Measurements from ENCODE around the gene YAP1.
"Not testable (repeated sequence)": the region's sequence is repeated elsewhere in the genome, so short reads cannot be mapped to it uniquely, and the experiment has no call there.

YAP1 gene

GRCh38 chr11:102200325-102200724, 90.1 kb downstream of the YAP1 start:
- DNase-seq (ENCODE audit: low read depth in 2 of 2), result not testable (repeated sequence)

- no peak for DNase-seq (ENCODE audit: low read depth in 2 of 2)
These were observed 91.5 kb downstream of the YAP1 start for GRCh38 chr11:102201776-102202175.

GRCh38 chr11:102202972-102203371, 92.7 kb downstream of the YAP1 start:
- no peak for DNase-seq (ENCODE audit: low read depth in 2 of 2)

GRCh38 chr11:102204174-102204573, 93.9 kb downstream of the YAP1 start:
- no peak for DNase-seq (ENCODE audit: low read depth in 2 of 2)

GRCh38 chr11:102205805-102206204, 95.6 kb downstream of the YAP1 start:
- no peak for DNase-seq (ENCODE audit: low read depth in 2 of 2)

- no peak for DNase-seq (ENCODE audit: low read depth in 2 of 2)
These were observed 98.6 kb downstream of the YAP1 start for GRCh38 chr11:102208835-102209234.

GRCh38 chr11:102214623-102215022, 104.4 kb downstream of the YAP1 start:
- DNase-seq (ENCODE audit: low read depth in 2 of 2), result no peak

- DNase-seq (ENCODE audit: low read depth in 2 of 2), result no peak
These were observed 106.3 kb downstream of the YAP1 start for GRCh38 chr11:102216433-102217075.

- no peak for DNase-seq (ENCODE audit: low read depth in 2 of 2)
These were observed 110.7 kb downstream of the YAP1 start for GRCh38 chr11:102220728-102221467.

GRCh38 chr11:102223859-102224258, 113.6 kb downstream of the YAP1 start:
- no peak for DNase-seq (ENCODE audit: low read depth in 2 of 2)

GRCh38 chr11:102225689-102226568, 115.7 kb downstream of the YAP1 start:
- no peak for DNase-seq (ENCODE audit: low read depth in 2 of 2)

GRCh38 chr11:102226702-102227490, 116.6 kb downstream of the YAP1 start:
- DNase-seq (ENCODE audit: low read depth in 2 of 2), result no peak

- no peak for DNase-seq (ENCODE audit: low read depth in 2 of 2)
These were observed 119.4 kb downstream of the YAP1 start for GRCh38 chr11:102229510-102230123.

GRCh38 chr11:102230186-102230585, 119.9 kb downstream of the YAP1 start:
- DNase-seq (ENCODE audit: low read depth in 2 of 2), result no peak

GRCh38 chr11:102230911-102231310, 120.7 kb downstream of the YAP1 start:
- DNase-seq (ENCODE audit: low read depth in 2 of 2), result no peak

- no peak for DNase-seq (ENCODE audit: low read depth in 2 of 2)
These were observed 124.7 kb downstream of the YAP1 start for GRCh38 chr11:102234779-102235439.

GRCh38 chr11:102237096-102237735, 127.0 kb downstream of the YAP1 start:
- DNase-seq (ENCODE audit: low read depth in 2 of 2), result no peak

- DNase-seq (ENCODE audit: low read depth in 2 of 2), result no peak
These were observed 128.2 kb downstream of the YAP1 start for GRCh38 chr11:102238391-102238821.

- no peak for DNase-seq (ENCODE audit: low read depth in 2 of 2)
These were observed 129.2 kb downstream of the YAP1 start for GRCh38 chr11:102239448-102239847.

- DNase-seq (ENCODE audit: low read depth in 2 of 2), result no peak
These were observed 129.7 kb downstream of the YAP1 start for GRCh38 chr11:102239911-102240310.

Data from stimulated activated CD4-positive, alpha-beta T cell treated with anti-CD3 and anti-CD28 coated beads, Interleukin-15, amount 100 ng/mL, for 48 hours (primary cell).